Endothelial cell of umbilical vein (primary cell): ENCODE measurements around the gene ZSCAN5A. TPM values are rescaled to one million over a fixed set of nuclear protein-coding genes. Genes with fewer than 3 reads are reported as not detected.

Source experiments
- BruUV-seq: library from RNA; stranded (reverse); fragments of 400-500 nt; replicated peaks from 2 replicates; lab custom pipeline; 2021; lab: Mats Ljungman, UMichigan
- CTCF ChIA-PET: fragments of 300-600, 350-600 bp; sonication (Branson Sonifier 250); formaldehyde crosslinking; loops from one replicate; lab custom pipeline; 2021; ENCODE audit warnings: antibody characterized with exemption, inconsistent platforms; lab: Charles Lee
- POLR2A ChIA-PET: fragments of 300-600, 350-600 bp; sonication (Branson Sonifier 250); formaldehyde crosslinking; loops from one replicate; lab custom pipeline; 2021; ENCODE audit warnings: antibody characterized with exemption, inconsistent platforms; lab: Charles Lee
- DNase-seq: peaks from one replicate; pipeline ENCODE4 v3.0.0-alpha.2; 2011; ENCODE audit warnings: low read depth, low spot score
- FAIRE-seq: peaks from 2 replicates; lab custom pipeline; 2011; peaks lifted over from hg19 to GRCh38; lab: Jason Lieb, UNC
- H2AFZ ChIP-seq: 2 replicates; pipeline ENCODE4 v1.6.0; 2012; ENCODE audit warnings: low read depth, low read length, control low read depth, inconsistent platforms
- H3K27ac ChIP-seq: 2 replicates; pipeline ENCODE4 v1.5.1; 2011; ENCODE audit warnings: low read depth, mild to moderate bottlenecking, control low read depth, low read length, moderate library complexity; ENCODE audit not compliant: insufficient read depth
- H3K27me3 ChIP-seq, 2 experiments: 2 replicates each; pipeline versions ENCODE4 v1.6.0 to v1.6.1; 2011; ENCODE audit warnings: low read length in 2 of 2, mixed read lengths in 1 of 2; ENCODE audit not compliant: control insufficient read depth in 2 of 2, insufficient read depth in 2 of 2
- H3K36me3 ChIP-seq, 2 experiments: 2 replicates in 1 of 2; 3 replicates in 1 of 2; pipeline ENCODE4 v1.5.1; 2011; ENCODE audit warnings: low read length in 2 of 2, mild to moderate bottlenecking in 1 of 2, moderate library complexity in 1 of 2; ENCODE audit not compliant: control insufficient read depth in 2 of 2, insufficient read depth in 2 of 2; ENCODE audit errors: extremely low read depth in 1 of 2
- H3K4me1 ChIP-seq: 3 replicates; pipeline ENCODE4 v1.5.1; 2011; ENCODE audit warnings: mild to moderate bottlenecking, low read length; ENCODE audit not compliant: control insufficient read depth, insufficient read depth; ENCODE audit errors: extremely low read depth
- H3K4me2 ChIP-seq: 2 replicates; pipeline ENCODE4 v1.6.1; 2011; ENCODE audit warnings: low read length, control low read depth, mixed read lengths; ENCODE audit not compliant: insufficient read depth
- H3K4me3 ChIP-seq, 3 experiments: fragments of 200-600 bp in 1 of 3; sonication (generic), shearing (Covaris generic) in 1 of 3; replicated peaks in 1 of 3; 2 replicates each; pipeline ENCODE4 v1.5.1; 2011 to 2016; ENCODE audit warnings: control low read depth in 3 of 3, low read length in 3 of 3, mild to moderate bottlenecking in 2 of 3, inconsistent platforms in 1 of 3, low read depth in 1 of 3, moderate library complexity in 1 of 3; ENCODE audit not compliant: insufficient read depth in 1 of 3
- H3K79me2 ChIP-seq: 2 replicates; pipeline ENCODE4 v1.6.0; 2012; ENCODE audit warnings: low read length, inconsistent platforms; ENCODE audit not compliant: control insufficient read depth, insufficient read depth
- H3K9ac ChIP-seq: replicated peaks from 2 replicates; pipeline ENCODE3; 2011; ENCODE audit warnings: low read length, control low read depth; ENCODE audit not compliant: insufficient read depth; ENCODE audit errors: extremely low read depth
- H3K9me1 ChIP-seq: replicated peaks from 3 replicates; pipeline ENCODE4 v1.6.0; 2011; ENCODE audit warnings: mild to moderate bottlenecking, low read length; ENCODE audit not compliant: control insufficient read depth, insufficient read depth; ENCODE audit errors: extremely low read depth
- H3K9me3 ChIP-seq: replicated peaks from 2 replicates; pipeline ENCODE4 v1.5.1; 2012; ENCODE audit warnings: low read length, inconsistent platforms; ENCODE audit not compliant: control insufficient read depth, insufficient read depth
- H4K20me1 ChIP-seq: replicated peaks from 2 replicates; pipeline ENCODE3; 2011; ENCODE audit warnings: mild to moderate bottlenecking, low read length; ENCODE audit not compliant: control insufficient read depth, insufficient read depth; ENCODE audit errors: extremely low read depth
- CTCF ChIP-seq, 2 donors: IDR thresholded peaks; 1 replicate in 1 of 2; 2 replicates in 1 of 2; pipeline ENCODE4 v1.5.1; 2011; ENCODE audit warnings: low read length in 2 of 2, mild to moderate bottlenecking in 2 of 2, moderate library complexity in 2 of 2, control low read depth in 1 of 2, inconsistent platforms in 1 of 2, low read depth in 1 of 2; ENCODE audit not compliant: insufficient read depth in 1 of 2; ENCODE audit errors: extremely low read depth in 1 of 2
- EZH2 ChIP-seq: IDR thresholded peaks from 2 replicates; pipeline ENCODE4 v1.6.1; 2012; ENCODE audit warnings: borderline replicate concordance, low read depth, mild to moderate bottlenecking, moderate library complexity, low read length, inconsistent platforms; ENCODE audit not compliant: severe bottlenecking
- FOS ChIP-seq: IDR thresholded peaks from 2 replicates; pipeline ENCODE4 v1.6.1; 2011; ENCODE audit warnings: mild to moderate bottlenecking, low read length, moderate library complexity, borderline replicate concordance; ENCODE audit not compliant: insufficient read depth
- GATA2 ChIP-seq: IDR thresholded peaks from 2 replicates; pipeline ENCODE4 v1.7.0; 2011; ENCODE audit warnings: low read depth, mild to moderate bottlenecking, moderate library complexity, mixed read lengths, low read length; ENCODE audit not compliant: insufficient read length, insufficient read depth
- POLR2A ChIP-seq: IDR thresholded peaks from 2 replicates; pipeline ENCODE4 v1.6.1; 2012; ENCODE audit warnings: low read depth, mild to moderate bottlenecking, control low read depth, low read length
- dilution Hi-C: fragments of 300-500 bp; cut with MboI; formaldehyde crosslinking; loops from one replicate; pipeline ENCODE4 v1.15.0; 2019; ENCODE audit warnings: low sequenced_read_pairs; ENCODE audit not compliant: extremely low pct_ligation_motif_present
- intact Hi-C: fragments of 100-400 bp; cut with micrococcal nuclease; formaldehyde crosslinking; loops from one replicate; pipeline ENCODE4 v1.10.0; 2022
- polyA plus RNA-seq, 4 experiments: library from polyadenylated mRNA; depleted of rRNA in 3 of 4; stranded (reverse) in 3 of 4; unstranded in 1 of 4; fragments of >200 nt; gene quantifications; 2 replicates each; pipeline versions ENCODE4 v1.2.1 to v1.2.3, GENCODE V29; 2011 to 2012; ENCODE audit warnings: missing spikeins in 1 of 4
- total RNA-seq: library from RNA; stranded (reverse); gene quantifications from 2 replicates; pipeline ENCODE4 v1.2.3, GENCODE V29; 2021

Gene ZSCAN5A
- total and polyA plus RNA-seq, 2 donors (not counting 3 experiments of a cell fraction or from before 2014, with no cell fraction given) = 5.1 to 12.2 TPM

DNA sequence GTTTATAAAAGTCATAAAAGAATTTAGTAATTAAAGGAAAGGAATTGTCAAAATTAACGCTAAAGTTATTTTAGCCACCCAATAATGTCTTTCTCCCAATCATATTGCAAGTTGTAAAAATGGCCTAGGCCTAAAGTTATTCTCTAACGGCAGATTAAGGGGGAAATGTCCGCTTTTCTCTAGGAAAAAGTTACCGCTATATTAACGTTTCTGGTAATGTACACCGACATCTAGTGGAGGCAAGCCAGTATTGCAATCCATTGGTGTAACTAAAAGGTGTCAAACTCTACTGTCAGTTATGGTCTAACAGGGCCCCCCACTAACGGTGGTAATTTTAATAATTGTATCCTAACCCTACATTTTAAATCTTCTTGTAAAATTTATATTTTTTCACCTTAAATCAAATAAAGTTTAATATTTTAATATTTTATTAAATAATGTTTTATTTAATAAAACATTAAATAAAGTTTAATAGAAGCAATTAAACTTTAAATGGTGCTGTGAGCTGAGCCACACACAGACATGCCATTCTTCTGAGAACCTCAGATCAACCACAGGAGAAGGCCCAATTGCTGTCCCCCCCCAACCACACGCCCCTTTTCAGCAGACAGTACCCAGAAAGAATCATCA, 35.9 kb upstream of the ZSCAN5A start:
- Histone ChIP-seq H3K4me1 (no peaks in the 10 kb centered on the region), H4K20me1 (no peaks in the 10 kb centered on the region), H3K27ac (no peak overlapping the region), H3K9me3 (no peaks in the 10 kb centered on the region), H3K9ac (no peak overlapping the region), H3K79me2 (no peaks in the 10 kb centered on the region), H3K4me3 (no peak overlapping the region), H3K36me3 (no peaks in the 10 kb centered on the region), H2AFZ (no peak overlapping the region), H3K27me3 (no peaks in the 10 kb centered on the region), H3K4me2 (no peak overlapping the region), H3K9me1 (no peaks in the 10 kb centered on the region)
- TF ChIP-seq EZH2 (no peak), POLR2A (no peak), FOS (no peak), GATA2 (no peak), CTCF (IDR thresholded peaks at IDR 0.05; ENCODE audit: extremely low read depth in 1 of 2, insufficient read depth in 1 of 2, low read depth in 1 of 2, low read length in 2 of 2) (peak; percentile 56 to 75)
- BruUV-seq = no TSS peak
- dilution Hi-C loops = no loop called here
- DNase-seq = peak; percentile 55
- FAIRE-seq = peak; percentile 82
- ChIA-PET POLR2A (no interaction called here), CTCF (interaction anchor here (0.7 to 6.7 kb wide), 10 partner anchors 16 to 718 kb away, joined by 3 to 79 read pairs (median 12); partner anchors contain the start of gene ZSCAN5A)
- intact Hi-C loops = loop anchor here (1.0 kb wide), 2 partner anchors 97 to 270 kb away; no protein-coding TSS in a partner anchor
